NT2/D1 (cell line): ENCODE results near the gene C1S.

Source experiments
- SUZ12 ChIP-seq: IDR thresholded peaks from 2 replicates; pipeline ENCODE4 v1.6.1; 2011; ENCODE audit not compliant: insufficient read length, insufficient read depth; ENCODE audit errors: extremely low read depth
- YY1 ChIP-seq: IDR thresholded peaks from 2 replicates; pipeline ENCODE4 v1.6.1; 2011; ENCODE audit not compliant: insufficient read length, insufficient read depth

DNA sequence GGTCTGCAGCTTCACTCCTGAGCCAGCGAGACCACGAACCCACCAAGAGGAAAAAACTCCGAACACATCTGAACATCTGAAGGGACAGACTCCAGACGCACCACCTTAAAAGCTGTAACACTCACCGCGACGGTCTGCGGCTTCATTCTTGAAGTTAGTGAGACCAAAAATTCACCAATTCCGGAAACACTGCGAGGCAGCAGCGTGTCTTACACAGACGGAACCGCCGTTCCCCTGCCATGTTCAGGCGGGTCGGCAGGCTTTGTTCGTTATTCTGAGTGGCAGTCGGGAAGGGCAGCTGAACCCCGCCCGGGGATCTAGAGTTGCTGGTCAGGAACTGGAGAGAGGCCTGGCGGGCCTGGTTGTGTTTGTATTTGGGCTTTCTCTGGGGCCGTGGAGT lies 21.9 kb upstream of the C1S start:
- TF ChIP-seq YY1 (no peak), SUZ12 (no peak)
